HK-2 (cell line): ENCODE data around the gene CCT3.
"Not testable (repeated sequence)": the region's sequence is repeated elsewhere in the genome, so short reads cannot be mapped to it uniquely, and the experiment has no call there.

Experiments used
- DNase-seq: peaks from one replicate; pipeline ENCODE4 v3.0.0-alpha.2; 2018; ENCODE audit not compliant: unreplicated experiment

CCT3 gene

DNA sequence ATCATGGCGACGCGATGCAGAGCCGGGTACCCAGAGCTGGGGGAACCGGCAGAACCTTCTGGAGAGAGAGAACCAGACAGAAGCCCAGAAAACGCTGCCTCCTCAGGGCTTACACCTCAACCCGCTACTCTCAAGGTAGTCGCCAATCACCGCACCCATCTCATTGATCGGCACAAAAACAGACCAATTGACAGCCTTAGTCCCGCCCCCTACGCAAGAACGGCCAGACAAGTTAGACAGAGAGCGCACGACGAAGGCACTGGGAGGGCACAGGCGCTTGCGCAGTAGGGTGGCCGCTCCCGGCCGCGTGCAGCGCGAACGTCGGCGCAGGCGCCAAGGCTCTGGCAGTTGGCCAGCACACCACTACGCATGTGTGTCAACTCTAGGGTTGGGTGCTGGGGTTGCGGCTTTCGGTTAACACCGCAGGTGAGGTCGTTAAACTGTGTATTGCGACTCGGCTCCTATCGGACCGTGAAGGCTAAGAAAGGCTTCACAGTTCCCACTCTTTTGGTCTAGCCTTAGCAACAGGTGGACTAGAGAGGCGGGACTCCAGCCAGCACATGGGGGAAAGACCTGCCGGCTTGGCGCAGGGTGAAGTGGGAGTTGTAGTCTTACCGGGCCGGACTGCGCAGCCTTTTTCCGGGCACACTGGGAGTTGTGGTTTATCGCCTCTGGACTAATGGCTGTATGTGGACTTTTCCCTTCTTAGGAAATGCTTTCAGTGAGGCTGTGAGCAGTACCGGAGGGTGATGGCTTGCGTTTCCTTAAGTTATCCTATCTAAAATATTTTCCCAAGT, at the start of gene CCT3, which contains the start of gene TSACC:
TSS of gene CCT3 (minus strand) at position 113 of the 797 bp plus-strand sequence. CDS start at position 5, 108 bp downstream.
TSS of gene TSACC (plus strand) at position 347 of the 797 bp plus-strand sequence. CDS start 1,232 bp downstream, outside the sequence.
- DNase-seq: peak; percentile 100

DNA sequence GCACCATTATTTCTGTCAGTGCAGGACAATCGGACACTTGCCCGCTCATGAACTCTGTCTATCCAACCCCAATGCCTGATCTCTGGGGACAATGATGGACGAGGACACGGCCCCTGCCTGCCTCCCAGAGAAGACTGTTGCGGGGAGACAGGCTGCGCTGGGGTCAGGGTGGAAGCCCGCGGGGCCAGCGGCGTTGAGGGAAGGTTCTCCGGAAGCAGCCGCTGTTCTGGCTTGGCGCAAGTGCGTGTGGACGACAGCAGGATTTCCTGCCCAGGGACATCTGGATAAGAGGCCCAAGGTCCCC, 49.7 kb upstream of the CCT3 start:
- DNase-seq: no peak

DNA sequence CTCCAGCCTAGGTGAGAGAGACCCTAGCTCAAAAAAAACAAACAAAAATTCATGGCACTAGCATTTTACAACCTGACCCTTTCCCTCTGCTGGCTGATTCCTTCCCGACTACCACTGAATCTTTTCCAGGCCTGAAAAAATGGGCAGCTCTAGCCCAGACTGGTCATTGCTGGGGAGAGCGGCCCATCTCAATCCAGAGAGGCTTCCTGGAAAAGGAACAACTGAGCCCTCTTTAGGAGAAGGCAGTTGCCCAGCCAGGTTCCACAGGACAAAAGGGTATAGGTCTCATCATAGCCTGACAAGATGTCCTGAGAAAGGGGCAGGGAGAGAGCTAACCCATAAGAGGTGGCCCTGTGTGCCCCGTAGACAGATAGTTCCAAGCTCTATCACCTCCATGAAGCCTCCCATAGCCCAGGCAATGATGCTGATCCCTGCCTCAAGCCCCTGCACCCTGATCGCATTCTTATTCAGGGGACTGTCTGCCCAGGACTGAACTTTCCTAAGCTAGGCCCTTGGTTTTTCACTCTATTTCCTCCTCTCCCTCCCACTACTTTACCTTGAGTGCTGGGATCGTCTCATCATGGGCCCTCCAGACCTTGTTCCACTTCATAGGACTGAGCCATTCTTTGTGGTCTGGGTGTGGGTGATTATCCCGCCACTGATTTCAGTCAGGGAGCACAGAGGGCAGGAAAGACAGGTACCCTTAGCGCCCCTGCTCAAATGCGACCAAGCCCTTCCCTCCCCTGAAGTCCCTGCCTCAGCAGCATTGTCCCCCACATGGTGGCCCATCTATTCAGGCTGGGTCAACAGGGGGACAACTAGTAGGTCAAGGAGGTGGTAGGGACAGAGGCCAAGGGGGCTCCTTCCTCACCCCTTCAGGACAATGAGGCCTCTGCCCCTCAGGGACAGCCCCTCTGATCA, 49.1 kb upstream of the CCT3 start:
- no peak for DNase-seq

DNA sequence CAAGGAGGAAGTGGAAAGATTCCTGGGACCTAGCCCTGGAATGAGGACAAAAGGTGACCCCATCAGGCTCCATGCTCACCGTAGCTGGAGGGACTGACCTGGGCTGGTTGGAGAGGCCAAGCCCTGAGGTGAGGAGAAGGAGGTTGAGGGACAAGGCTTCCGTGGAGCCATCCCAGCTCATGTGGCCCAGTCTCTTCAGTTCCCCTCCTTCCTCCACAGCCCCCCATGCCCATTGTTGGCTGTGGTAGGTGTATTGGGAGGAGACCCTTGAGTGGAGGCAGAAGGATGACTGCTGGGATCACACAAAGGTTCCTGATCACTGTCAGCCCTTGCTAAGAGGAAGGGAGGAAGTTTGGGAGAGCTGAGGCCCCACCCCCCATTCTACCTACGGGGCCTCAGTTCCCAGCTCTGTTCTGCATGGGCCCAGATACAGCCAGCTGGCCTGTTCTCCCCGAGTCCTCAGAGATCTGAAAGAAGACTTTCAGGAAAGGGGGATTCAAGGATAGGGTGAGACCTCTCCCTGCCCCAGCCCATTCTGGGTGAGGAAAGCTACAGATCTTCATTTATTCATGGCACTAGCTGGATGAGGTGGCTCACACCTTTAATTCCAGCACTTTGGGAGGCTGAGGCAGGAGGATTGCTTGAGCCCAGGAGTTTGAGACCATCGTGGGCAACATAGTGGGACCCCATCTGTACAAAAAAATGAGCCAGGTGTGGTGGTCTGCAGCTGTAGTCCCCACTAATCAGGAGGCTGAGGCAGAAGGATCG, 48.2 kb upstream of the CCT3 start:
- DNase-seq: no peak

DNA sequence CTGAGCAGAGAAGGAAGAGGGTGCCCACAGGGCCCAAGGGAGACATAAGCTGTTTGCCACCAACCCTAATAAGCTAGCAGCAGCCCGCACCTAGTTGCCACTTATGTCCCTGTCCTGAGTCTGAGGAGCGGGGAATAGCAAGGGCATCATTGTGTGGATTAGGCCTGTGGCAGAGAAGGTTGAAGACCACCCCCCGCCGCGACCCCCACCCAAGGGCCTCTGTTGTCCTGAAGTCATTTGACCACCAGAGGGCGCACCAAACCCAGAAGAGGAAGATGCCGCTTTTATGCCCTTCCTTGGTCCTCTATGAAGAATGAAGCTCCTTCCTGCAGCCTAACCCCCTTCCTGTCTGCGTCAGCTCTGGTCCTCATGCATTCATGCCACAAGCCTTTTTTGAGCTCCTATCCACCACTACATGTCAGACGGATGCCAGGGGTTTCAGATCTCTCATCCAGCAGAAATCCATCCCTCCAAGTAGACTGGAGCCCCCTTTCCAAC, 47.5 kb upstream of the CCT3 start:
- DNase-seq: peak; percentile 63

DNA sequence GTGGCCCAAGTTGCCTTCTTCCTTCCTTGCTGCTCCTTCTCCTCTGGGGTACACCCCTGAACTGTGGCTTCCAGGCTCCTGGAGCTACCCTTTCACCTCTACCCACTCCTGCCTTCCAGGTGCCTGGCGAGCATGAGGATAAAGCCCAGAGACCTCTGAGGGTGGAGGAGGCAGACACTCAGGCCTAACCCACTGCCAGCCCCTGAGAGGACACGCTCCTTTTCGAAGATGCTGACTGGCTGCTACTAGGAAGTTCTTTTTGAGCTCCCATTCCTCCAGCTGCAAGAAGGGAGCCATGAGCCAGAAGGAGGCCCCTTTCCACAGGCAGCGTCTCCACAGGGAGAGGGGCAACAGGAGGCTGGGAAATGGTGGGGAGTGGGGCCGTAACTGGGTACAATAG, 46.6 kb upstream of the CCT3 start:
- DNase-seq: no peak

DNA sequence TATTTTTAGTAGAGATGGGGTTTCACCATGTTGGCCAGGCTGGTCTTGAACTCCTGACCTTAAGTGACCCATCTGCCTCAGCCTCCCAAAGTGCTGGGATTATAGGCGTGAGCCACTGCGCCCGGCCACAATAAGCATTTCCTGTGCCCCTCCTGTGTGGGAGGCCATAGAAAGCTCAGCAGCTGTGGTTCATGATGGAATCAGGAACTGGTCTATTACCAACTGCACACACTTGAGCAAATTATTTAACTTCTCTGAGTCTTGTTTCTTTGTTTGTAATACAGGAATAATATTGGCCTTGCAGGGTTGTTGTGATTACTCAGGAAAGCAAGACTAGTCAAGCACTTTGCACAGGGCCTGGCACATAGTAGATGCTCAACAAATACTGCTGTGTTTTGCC, 45.9 kb upstream of the CCT3 start:
- no peak for DNase-seq

DNA sequence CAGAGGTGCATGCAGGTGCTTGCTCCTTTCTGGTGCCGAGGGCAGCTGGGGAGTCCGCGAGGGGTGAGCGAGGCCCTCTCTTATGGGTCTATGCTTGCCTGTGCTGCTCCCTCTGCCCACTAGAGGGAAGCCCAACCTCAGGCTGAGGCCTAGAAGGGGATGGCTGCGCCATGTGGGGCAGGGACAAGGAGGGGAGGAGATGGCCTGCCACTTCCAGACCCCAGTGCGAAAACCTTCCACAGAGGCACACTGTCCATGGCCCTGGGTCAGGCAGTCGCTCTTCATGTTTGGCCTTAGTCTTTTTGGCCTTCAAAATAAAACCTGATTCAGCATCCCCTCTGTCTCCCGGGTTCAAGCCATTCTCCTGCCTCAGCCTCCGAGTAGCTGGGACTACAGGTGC, 44.9 kb upstream of the CCT3 start:
- peak; percentile 54 for DNase-seq

DNA sequence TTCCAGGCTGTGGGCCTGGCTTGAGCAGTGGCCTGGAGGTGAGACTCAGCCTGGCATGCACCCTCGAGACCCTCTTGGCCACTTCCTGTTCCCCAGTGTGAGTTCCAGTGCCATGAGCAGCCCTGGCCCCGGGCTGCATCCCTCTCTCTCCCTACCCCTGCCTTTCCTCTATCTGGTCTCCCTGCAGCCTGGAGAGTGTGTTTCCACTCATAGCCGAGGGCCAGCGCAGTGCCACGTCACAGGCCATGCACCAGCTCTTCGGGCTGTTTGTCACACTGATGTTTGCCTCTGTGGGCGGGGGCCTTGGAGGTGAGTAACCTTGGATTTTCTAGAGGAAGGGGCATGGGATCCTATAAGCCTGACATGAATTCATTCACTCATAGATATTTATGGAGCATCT, 44.5 kb upstream of the CCT3 start:
- DNase-seq: no peak

DNA sequence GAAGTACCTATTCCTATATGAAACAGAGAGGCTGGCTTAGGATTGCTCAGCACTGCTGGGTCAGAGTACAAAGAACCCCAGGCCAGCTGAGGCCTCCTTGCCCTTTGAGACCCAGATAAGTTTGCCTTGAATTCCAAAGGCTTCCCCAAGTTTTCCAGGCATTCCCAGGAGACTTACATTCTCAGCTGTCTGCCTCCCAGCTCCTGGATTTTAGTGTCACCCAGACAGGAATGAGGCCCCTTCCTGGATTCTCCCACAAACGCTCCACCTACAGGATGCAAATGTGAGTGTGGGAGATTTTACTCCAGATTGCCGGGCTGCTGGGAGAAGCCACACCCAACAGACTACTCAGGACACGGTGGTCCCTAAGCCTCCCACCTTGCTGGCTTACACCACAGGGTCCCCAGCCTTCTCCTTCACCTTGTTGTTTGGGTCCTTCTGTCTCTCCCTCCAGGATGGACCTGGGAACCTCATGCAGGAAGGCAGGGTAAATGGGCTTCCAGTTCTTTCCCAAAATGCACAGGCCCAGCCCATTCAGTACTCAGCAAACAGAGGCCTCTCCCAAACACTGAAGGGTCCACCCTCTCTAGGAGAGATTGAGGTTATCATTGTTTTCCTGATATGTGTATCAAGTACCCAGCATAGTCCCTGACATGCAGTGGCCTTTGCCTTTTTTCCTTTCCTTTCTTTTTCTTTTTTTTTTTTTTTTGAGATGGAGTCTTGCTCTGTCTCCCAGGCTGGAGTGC, 41.5 kb upstream of the CCT3 start:
- no peak for DNase-seq

DNA sequence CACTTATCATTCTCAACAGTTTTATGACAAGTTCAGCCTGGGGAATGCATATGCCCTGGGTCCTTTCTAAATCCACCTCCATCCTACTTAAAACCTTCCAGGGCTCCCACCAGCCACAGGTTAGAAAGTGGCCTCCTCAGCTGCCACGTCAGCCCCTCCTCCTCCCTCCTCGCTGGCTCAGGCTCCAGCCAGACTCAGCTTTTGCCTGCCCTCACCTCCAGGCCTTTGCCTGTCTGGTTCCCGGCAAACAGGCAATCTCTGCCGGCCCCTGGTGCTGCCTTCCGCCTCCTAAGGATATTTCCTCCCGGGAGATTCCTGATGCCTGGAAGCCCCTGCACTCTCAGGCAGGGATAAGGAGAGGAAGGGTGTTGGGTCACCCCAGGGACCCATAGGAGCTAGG, 40.5 kb upstream of the CCT3 start:
- no peak for DNase-seq

DNA sequence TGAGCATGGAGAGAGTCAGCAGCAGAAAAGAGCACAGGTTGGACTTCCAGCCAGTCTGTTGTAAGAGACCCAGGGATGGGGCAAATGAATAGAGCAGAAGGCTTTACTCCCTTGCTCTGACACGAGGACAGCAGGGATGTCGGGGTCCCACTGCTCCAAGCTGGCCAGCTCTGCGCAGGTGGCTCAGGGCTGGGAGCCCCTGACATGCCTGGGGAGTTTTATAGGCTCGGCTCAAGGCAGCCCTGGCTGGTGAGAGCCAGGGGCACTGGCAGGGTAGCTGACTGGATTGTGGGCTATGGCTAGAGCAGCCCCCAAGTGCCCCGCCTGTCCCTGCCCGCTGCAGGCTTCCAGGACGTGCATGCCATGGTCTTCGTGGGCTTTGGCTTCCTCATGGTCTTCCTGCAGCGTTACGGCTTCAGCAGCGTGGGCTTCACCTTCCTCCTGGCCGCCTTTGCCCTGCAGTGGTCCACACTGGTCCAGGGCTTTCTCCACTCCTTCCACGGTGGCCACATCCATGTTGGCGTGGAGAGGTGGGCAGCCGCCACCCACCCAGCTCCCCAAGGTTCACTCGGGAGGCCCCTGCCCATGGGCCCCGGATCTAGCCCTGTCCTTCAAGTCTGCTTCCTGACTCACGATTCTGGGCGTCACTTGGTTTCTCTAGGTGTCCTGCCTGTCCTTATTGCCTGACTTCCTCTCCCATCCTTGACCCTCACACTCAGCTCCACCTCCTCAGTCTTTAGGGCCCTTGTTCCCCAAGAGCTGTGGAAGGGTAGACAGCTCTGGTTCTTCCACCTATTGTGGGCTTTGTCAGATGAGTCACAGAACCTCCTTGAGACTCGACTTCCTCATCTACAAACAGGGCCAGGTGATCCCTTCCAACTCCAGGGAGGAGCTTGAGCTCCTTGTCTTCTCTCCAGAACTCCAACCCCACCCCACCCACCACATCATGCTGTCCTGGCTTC, 39.1 kb upstream of the CCT3 start:
- DNase-seq: no peak

DNA sequence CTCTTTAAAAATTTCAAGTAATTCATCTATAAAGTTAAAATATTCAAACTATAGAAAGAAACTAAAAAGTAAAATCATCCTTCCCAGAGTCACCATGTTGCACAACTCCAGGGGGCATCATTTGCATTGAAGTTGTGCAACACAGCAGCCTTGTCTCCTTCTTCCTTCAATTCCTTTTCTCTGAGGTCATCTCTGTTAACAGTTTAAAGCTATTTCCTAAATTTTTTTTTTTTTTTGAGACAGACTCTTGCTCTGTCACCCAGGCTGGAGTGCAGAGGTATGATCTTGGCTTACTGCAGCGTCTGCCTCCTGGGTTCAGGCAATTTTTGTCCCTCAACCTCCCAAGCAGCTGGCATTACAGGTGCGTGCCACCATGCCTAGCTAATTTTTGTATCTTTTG, 38.1 kb upstream of the CCT3 start:
- DNase-seq: no peak

DNA sequence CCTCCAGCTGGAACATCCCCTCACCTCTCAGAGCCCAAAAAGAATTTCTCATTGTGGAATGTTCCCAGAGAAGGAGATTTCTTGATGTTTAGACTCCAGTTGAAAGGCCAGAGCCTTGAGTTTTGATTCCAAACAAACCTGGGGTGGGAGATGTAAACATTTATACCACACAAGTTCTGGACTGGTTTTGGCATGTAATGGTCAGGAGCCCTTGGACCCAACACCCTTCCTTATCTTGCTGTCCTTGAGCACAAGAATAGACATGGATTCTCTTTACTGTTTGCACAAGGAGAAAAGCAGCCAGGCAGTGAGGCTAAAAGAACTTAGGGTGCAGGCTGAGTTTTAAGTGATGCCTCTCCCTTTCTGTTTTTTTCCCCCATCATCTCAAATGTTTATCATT, 35.5 kb upstream of the CCT3 start:
- DNase-seq: no peak

DNA sequence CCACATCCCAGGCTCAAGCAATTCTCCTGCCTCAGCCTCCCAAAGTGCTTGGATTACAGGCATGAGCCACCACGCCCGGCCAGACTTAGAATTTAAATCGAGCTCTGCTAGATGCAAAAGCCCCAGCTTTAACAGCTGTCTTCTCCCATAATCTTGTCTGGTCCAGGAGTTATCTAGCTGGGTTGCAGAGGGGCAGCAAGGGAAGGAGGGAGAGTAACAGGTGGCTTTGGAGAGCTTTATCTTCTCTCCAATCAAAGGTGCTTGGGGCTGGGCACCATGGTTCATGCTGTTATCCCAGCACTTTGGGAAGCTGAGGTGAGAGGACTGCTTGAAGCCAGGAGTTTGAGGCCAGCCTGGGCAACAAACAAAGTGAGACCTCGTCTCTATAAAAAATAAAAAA, 34.8 kb upstream of the CCT3 start:
- DNase-seq: no peak

DNA sequence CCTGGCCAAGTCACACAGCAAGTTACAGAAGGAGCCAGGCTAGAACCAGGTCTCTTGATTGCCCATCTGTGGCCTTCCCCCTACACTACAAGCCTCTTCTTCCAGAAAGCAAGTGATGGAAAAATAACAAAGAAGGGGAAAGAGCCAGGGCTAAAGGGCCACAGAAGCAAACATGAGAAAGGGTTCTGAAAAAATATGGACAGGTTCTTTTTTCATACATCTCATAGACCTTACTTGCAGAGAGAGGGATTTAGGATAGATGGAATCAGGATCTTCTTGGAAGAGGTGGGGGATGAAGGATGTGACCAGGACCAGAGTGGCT, 34.1 kb upstream of the CCT3 start:
- DNase-seq: no peak

DNA sequence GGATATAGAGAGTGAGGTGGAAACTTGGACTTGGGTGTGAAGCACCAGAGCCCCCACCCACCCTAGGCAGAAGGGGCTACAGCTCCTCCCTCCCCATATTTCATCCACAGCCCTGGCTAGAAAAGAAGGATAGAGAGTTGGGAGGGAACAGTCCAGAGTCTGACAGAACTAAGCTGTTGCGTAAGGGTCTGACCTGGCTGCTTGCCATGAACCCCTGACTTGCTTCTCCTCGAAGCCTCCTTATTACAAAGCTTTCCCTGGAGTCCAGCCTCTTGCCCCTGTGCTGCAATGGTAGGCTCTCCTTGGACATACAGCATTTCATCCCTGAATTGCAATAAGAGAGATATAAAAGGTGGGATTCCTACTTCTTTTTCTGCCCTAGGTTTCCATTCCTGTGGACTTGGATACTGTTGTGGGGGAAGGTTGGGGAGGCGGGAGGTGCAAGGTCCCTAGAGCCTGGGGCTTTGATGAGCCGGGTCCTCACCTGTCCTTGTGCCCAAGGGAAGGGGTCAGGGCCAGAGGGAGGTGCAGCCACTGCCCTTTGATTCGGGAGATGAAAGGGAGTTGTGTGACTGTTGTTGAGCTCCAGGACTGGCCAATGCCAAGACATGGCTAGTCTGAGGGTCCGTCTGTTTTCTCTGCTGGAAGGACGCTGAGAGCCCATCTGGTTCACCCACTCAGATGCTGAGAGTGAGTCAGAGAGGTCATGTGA, 33.6 kb upstream of the CCT3 start:
- DNase-seq: no peak

DNA sequence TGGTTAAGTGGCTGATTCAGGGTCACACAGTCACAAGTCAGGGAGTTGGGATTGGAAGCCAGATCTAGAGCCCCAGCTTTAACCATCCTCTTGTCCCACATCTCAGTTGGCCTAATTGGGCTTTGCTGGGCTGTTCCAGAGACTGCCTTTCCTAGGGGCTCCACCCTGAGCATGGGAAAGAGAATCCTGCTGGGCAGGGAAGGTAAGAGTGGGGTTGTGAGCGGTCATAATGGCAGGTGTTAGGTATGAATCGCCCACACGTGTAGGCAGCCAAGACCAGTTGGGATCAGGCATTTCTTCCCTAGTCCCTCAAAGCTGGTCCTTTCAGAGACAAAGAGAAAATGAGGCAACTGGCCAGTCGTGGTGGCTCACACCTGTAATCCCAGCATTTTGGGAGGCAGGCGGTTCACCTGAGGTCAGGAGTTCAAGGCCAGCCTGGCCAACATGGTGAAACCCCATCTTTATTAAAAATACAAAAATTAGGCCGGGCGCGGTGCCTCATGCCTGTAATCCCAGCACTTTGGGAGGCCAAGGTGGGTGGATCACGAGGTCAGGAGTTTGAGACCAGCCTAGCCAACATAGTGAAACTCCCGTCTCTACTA, 31.7 kb upstream of the CCT3 start:
- not testable (repeated sequence) for DNase-seq
